GM21786 (cell line): ENCODE data around the gene ABCG8.
"Not testable (repeated sequence)": the region's sequence is repeated elsewhere in the genome, so short reads cannot be mapped to it uniquely, and the experiment has no call there.

ENCODE experiments used
- ATAC-seq: cut with Tn5 transposase; IDR thresholded peaks from one replicate; pipeline ENCODE4 v1.9.1; 2021; ENCODE audit not compliant: unreplicated experiment

Gene ABCG8

GRCh38 chr2:43906448-43907109 lies 67.8 kb downstream of the ABCG8 start:
- ATAC-seq: no peak

GRCh38 chr2:43911136-43911790 lies 72.5 kb downstream of the ABCG8 start:
- ATAC-seq: not testable (repeated sequence)

GRCh38 chr2:43924463-43924862 lies 85.7 kb downstream of the ABCG8 start:
- no peak for ATAC-seq

GRCh38 chr2:43925431-43925830 lies 86.7 kb downstream of the ABCG8 start:
- ATAC-seq: no peak

GRCh38 chr2:43927442-43927841 lies 88.7 kb downstream of the ABCG8 start:
- ATAC-seq: no peak

- no peak for ATAC-seq
Observed at GRCh38 chr2:43931293-43931692, 92.5 kb downstream of the ABCG8 start.
